ENCODE data around the gene CLIP1. TPM values are rescaled to one million over a fixed set of nuclear protein-coding genes. Genes with fewer than 3 reads are reported as not detected.

Gene CLIP1
- total and polyA plus RNA-seq, 2 of the 8 experiments (the other 6 are each of a cell fraction or from before 2014, with no cell fraction given): 19.0 to 27.6 TPM

DNA sequence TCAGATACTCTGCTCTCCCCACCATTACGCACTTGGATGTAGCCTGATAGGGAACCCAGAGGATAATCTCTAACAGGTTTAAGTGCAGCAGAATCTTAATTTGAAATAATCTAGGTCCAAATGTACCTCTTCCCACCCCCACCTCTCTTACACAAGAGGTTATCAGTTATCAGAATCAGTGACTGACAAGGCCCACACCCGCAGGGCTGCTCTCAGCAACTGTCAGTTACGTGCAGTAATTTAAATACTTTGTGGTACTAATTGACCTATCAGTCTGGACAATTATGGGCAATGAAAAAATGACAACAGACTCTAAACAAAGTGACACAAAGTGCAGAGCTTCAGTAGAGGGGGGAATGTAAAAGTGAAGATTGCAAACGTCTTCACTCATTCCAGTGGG, 74.0 kb downstream of the CLIP1 start:
- no peak overlapping the region for H4K5ac ChIP-seq (ENCODE audit: insufficient read length, low read depth, low read length)
- FAIRE-seq (no peak), DNase-seq (ENCODE audit: low read depth in 1 of 2, low spot score in 2 of 2) (no peak)
- H3K23me2 ChIP-seq (ENCODE audit: low read depth, low read length): no peaks in the 10 kb centered on the region
- H3K14ac ChIP-seq (ENCODE audit: insufficient read length): no peak overlapping the region
- no peak overlapping the region for H3K4ac ChIP-seq (replicated peaks; ENCODE audit: insufficient read length, low read depth, low read length)
- no peak overlapping the region for H4K91ac ChIP-seq (replicated peaks; ENCODE audit: insufficient read length, low read length)
- no peak overlapping the region for H3K18ac ChIP-seq (ENCODE audit: extremely low read depth, low read length)
- H4K20me1 ChIP-seq (replicated peaks in 1 of 2; ENCODE audit: control insufficient read depth in 1 of 2, insufficient read depth in 2 of 2, low read length in 2 of 2): no peaks in the 10 kb centered on the region
- no peak overlapping the region for H2BK5ac ChIP-seq (ENCODE audit: low read depth, low read length)
- no peak overlapping the region for H3K27ac ChIP-seq (ENCODE audit: low read depth, low read length)
- no peaks in the 10 kb centered on the region for H3K27me3 ChIP-seq (replicated peaks in 1 of 4; ENCODE audit: control insufficient read depth in 3 of 4, extremely low read depth in 1 of 4, insufficient read depth in 3 of 4, low read length in 3 of 4)
- no peak overlapping the region for H2BK20ac ChIP-seq (ENCODE audit: low read length)
- H3K4me2 ChIP-seq (ENCODE audit: insufficient read depth in 1 of 2, low read depth in 2 of 2, low read length in 2 of 2): no peak overlapping the region
- H2BK15ac ChIP-seq (ENCODE audit: low read length): no peak overlapping the region
- H3K36me3 ChIP-seq (ENCODE audit: control insufficient read depth in 2 of 4, insufficient read depth in 4 of 4, low read length in 3 of 4): no peaks in the 10 kb centered on the region
- no peak overlapping the region for H3K4me3 ChIP-seq (ENCODE audit: extremely low read depth in 1 of 4, insufficient read depth in 2 of 4, low read depth in 3 of 4, low read length in 4 of 4)
- H4K8ac ChIP-seq (ENCODE audit: extremely low read depth, insufficient read depth, low read length): no peak overlapping the region
- no peaks in the 10 kb centered on the region for H3K4me1 ChIP-seq (replicated peaks in 1 of 4; ENCODE audit: control insufficient read depth in 3 of 4, insufficient read depth in 4 of 4, low read length in 3 of 4)
- H2BK12ac ChIP-seq (ENCODE audit: low read depth, low read length): no peak overlapping the region
- H2AFZ ChIP-seq (ENCODE audit: low read length): no peak overlapping the region
- no peak overlapping the region for H2BK120ac ChIP-seq (replicated peaks; ENCODE audit: low read depth, low read length)
- no peaks in the 10 kb centered on the region for H3K79me2 ChIP-seq (ENCODE audit: control insufficient read depth in 1 of 2, insufficient read depth in 2 of 2, low read length in 2 of 2)
- CTCF ChIA-PET (ENCODE audit: partially characterized antibody): interaction anchor here (1.6 to 4.0 kb wide), 3 partner anchors 8 to 123 kb away, joined by 8 to 24 read pairs (median 10); no protein-coding TSS in a partner anchor
- H2AK5ac ChIP-seq (ENCODE audit: low read depth, low read length): no peak overlapping the region
- POLR2A ChIA-PET (ENCODE audit: partially characterized antibody): no interaction called here
- H3K9me3 ChIP-seq (ENCODE audit: insufficient read depth in 2 of 2, low read depth in 1 of 2, low read length in 1 of 2): no peaks in the 10 kb centered on the region
- no peak overlapping the region for H3K23ac ChIP-seq (ENCODE audit: insufficient read length)
- H3K79me1 ChIP-seq (ENCODE audit: low read depth, low read length): no peaks in the 10 kb centered on the region
- no peak overlapping the region for H3K56ac ChIP-seq (replicated peaks; ENCODE audit: insufficient read length, low read depth, low read length)
- H3K9ac ChIP-seq (replicated peaks in 1 of 4; ENCODE audit: extremely low read depth in 1 of 4, low read depth in 3 of 4, low read length in 3 of 4): no peak overlapping the region
- 88% methylated on average over 4 of the region's 4 CpGs; no CpG with 5 or more reads in 1 of the 2 experiments for WGBS, 2 experiments (ENCODE audit: extremely low coverage in 1 of 2, insufficient coverage in 1 of 2, insufficient read length in 1 of 2, insufficient replicate concordance in 2 of 2, low coverage in 1 of 2, low lambda C conversion rate in 2 of 2, missing lambda C conversion rate in 1 of 2)
- TF ChIP-seq HDAC6 (IDR thresholded peaks at IDR 0.05; ENCODE audit: low read depth, low read length) (no peak), KDM1A (IDR thresholded peaks at IDR 0.05; ENCODE audit: borderline replicate concordance, low read length) (no peak), CEBPB (IDR thresholded peaks at IDR 0.05; ENCODE audit: low read depth, low read length) (no peak), CBX8 (IDR thresholded peaks at IDR 0.05; ENCODE audit: borderline replicate concordance, low read depth, low read length) (no peak), SAP30 (IDR thresholded peaks at IDR 0.05; ENCODE audit: insufficient read depth, insufficient replicate concordance, low read length) (no peak), RFX5 (IDR thresholded peaks at IDR 0.05; ENCODE audit: borderline replicate concordance, low read depth, low read length) (no peak), POU5F1 (IDR thresholded peaks at IDR 0.05; ENCODE audit: low read depth, low read length) (no peak), POLR2AphosphoS5 (IDR thresholded peaks at IDR 0.05; ENCODE audit: low read depth, low read length) (no peak), GABPA (IDR thresholded peaks at IDR 0.05; ENCODE audit: borderline replicate concordance, insufficient read depth, low read length) (no peak)
- TF ChIP-seq, protein P1, sequence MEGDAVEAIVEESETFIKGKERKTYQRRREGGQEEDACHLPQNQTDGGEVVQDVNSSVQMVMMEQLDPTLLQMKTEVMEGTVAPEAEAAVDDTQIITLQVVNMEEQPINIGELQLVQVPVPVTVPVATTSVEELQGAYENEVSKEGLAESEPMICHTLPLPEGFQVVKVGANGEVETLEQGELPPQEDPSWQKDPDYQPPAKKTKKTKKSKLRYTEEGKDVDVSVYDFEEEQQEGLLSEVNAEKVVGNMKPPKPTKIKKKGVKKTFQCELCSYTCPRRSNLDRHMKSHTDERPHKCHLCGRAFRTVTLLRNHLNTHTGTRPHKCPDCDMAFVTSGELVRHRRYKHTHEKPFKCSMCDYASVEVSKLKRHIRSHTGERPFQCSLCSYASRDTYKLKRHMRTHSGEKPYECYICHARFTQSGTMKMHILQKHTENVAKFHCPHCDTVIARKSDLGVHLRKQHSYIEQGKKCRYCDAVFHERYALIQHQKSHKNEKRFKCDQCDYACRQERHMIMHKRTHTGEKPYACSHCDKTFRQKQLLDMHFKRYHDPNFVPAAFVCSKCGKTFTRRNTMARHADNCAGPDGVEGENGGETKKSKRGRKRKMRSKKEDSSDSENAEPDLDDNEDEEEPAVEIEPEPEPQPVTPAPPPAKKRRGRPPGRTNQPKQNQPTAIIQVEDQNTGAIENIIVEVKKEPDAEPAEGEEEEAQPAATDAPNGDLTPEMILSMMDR (IDR thresholded peaks at IDR 0.05; ENCODE audit: control extremely low read depth in 1 of 3, insufficient read depth in 1 of 3, low read depth in 1 of 3, low read length in 3 of 3): no peak

Measured in H1 (cell line).